GM18951 (cell line): ENCODE data around the gene UXS1.

Source experiments
- POLR2A ChIP-seq: IDR thresholded peaks from 4 replicates; pipeline ENCODE4 v1.6.1; 2011; ENCODE audit warnings: mild to moderate bottlenecking; ENCODE audit not compliant: insufficient read length, insufficient read depth; ENCODE audit errors: extremely low read depth
- in situ Hi-C: fragments of 300-500 bp; cut with MboI; formaldehyde crosslinking; loops from one replicate; pipeline ENCODE4 v1.12.0; 2022; ENCODE audit warnings: low sequenced_read_pairs, mixed read lengths, inconsistent platforms; ENCODE audit not compliant: unreplicated experiment

The UXS1 gene

DNA sequence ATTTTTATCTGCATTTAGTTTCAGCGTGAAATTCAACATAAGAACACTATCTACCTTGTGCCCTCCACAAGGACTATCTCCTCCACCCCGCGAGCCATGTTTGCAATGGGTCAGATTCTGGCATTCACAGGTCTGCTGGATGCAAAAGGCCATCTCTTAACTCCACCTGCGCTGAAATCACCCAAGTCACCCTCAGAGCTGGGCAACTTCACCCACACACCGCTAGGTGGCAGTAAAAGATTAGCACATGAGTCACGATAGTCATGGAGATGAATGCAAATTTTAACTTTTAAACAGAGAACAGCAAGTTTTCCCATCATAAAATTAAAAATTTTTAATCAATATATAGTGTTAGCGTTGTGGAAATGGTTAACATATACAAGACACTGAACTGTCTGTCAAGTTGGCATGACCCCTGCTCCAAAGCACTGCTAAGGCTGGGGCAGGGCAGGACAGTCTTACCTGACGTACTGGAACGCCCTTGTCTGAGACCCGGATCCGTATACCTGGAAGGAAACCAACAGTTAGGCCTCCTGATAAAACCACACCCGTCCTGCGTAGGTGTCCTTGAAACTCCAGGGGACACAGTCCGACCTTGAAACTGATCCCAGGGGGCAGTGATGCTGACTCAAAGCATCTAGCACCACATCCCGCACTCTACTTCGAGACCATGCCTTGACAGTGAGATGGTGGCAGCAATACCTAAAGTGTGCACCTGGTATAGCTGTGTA lies 89.6 kb downstream of the UXS1 start:
- no peak for TF ChIP-seq POLR2A
- in situ Hi-C loops, result loop anchor here (25.0 kb wide), 1 partner anchor 358 kb away; the partner anchor contains the start of gene RGPD3

DNA sequence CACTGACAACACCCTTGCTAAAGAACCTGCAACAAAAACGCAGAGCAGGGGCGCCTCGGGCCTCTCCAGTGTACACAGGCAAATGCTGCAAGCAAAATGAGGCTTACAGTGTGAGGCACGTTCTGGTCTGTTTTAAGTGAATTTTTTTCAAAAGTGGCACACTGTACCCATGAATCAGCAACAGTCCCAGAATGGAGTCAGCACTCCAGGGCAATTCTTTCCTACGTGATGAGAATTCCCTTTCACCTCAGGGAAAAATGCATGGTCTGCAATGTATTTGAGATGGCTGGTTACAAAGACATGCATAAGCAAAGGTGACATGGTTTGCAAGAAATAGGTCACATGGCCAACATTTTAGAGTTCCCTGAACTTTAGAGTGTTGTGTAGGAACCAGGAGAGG lies 94.4 kb downstream of the UXS1 start:
- no peak for TF ChIP-seq POLR2A
- in situ Hi-C loops, result loop anchor here (25.0 kb wide), 1 partner anchor 363 kb away; the partner anchor contains the start of gene RGPD3

DNA sequence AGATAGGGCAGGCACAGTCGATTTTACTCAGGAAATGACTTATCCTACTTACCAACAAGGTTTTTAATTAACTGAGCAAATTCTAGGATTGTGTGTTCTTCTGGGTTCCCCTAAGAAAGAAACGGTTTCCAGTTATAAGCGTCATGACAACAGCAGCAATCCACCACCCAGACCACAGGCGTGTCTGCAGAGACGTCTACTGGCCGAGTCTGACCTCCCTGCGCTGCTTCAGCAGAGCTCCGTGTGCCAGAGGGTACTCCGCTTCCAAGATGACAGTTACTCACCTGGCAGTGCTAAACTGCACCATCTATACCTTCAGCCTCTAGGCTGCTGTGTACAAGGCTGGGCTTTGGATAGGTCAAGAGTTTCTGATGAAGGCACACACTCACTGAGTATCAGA lies 95.4 kb downstream of the UXS1 start:
- in situ Hi-C loops, result no loop called here
- TF ChIP-seq POLR2A, result no peak

DNA sequence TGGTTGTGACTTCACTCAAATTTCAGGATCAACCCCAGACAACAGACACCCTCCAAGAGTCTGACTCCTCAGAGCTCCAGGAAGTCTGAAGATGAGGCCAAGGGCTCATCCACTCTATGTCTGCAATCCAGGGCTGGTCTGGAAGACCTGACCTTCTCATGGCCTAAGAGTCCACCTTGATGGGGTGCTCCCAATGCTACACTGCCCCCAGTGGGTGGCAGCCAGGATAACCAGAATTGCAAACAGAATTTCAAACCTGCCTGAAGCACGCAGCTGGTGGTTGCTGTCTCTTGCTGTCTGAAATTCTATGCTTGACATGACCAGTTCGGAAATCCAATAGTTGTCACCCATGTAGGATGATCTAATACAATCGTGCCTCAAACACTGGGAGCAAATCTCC lies 96.0 kb downstream of the UXS1 start:
- TF ChIP-seq POLR2A, result no peak
- in situ Hi-C loops, result no loop called here

DNA sequence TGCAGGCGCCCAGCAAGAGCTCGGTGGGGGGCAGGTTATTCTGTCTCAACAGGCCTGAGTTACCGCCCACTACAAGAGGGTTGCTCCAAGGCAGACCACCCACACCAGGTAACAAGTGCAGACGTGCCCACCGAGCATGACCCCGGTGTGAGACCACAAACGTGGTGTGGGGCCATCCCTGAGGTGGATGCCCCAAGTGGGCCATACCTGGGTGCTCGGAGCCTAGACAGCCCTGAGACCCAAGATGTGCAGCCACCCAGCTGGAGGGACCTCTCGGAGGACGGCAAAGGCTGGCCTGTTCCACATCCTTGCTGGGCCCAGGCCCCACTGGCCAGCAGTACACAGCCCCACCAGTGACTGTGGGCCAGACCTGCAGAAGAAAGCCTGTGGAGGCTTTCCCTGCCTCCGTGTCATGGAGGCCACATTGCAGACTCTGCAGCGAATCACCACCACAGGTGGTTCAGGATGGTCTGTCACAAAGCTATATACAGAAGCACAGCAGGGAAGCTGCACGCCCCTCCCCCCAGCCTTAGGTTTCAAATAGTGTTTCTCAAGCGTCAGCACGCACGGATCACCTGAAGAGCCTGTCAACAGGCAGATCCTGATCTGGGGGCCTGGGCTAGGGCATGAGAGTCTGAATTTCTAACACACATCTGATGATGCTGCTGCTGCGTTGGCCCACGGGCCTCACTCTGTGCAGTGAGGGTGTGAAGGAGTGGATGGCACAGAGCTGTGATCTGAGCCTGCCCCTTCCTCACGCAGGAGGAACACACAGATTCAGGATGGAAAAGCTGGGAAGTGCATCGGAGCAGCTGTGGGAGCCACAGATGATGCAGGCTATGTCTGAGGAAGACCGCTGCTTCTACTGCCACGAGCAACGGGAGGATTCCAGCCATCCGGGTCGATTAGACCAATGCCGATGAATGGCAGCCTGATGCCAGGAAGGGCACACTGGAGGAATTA lies 96.8 kb downstream of the UXS1 start:
- in situ Hi-C loops, result no loop called here
- TF ChIP-seq POLR2A, result no peak

DNA sequence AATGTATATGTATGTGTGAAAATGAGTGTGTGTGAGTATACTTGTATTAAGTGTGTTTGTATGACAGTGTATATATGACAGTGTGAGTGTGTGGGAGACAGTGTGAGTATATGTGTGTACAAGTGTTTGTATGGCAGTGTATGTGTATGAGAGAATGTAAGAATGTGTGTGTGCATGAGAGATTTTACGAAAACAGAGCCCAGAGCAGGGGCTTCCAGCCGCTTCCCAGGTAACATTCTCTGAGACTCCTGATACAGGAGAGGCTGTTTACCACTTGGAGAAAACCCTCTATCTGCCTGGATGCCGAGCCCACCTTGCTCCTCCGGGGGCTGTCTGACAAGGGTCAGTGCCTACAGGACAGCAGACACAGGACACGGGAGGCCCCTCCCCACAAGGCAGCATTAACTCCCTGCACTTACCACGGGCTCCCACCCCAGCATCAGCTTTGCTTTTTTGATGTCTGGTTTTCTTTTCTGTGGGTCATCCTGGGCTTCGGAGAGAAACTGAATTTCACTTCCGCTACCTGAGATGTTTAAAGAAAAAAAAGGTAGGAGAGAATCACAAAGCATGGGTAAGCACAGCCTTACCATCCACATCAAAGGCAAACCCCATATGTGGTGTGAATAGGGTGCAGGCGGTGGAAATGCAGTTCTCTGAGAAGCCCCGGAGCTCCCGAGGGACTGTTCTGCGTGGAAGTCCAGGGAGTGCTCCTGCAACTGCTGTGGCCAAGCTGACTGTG lies 97.6 kb downstream of the UXS1 start:
- no peak for TF ChIP-seq POLR2A
- in situ Hi-C loops, result no loop called here

DNA sequence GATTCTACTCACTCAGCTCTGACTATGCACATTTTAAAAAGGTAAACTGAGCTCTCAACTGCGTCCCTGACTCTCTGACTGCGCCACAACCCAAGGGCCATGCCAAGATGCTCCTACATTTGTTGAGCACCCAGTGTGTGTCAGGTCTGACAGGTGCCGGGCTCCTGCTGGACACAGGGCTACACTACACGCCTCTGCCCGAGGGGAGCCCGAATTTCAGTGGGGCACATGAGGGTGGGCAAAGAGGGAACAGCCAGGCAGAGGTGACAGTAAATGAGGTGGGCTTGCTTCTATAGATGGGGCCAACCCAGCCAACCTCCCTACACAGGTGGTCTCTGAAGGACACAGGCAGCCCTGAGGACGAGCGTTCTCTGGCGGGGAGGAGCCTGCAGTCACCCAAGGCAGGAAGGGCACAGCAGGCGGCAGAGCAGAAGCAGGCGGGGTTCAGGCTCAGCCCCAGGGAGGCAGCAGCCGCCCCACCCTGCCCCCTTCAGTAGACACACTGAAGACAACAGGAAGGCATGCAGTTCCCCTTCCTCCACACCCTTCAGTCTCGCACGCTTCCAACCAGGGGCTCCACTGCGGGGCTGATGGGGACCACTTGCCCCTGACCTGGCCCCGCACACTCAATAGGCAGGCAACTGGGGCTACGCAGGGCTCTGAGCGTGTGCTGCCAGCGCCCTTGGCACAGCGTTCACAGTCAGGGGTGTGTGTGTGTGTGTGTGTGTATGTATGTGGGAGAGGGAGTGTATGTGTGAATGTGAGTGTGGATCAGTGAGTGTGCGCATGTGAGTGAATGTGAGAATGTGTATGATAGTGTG lies 98.4 kb downstream of the UXS1 start:
- in situ Hi-C loops, result no loop called here
- no peak for TF ChIP-seq POLR2A

DNA sequence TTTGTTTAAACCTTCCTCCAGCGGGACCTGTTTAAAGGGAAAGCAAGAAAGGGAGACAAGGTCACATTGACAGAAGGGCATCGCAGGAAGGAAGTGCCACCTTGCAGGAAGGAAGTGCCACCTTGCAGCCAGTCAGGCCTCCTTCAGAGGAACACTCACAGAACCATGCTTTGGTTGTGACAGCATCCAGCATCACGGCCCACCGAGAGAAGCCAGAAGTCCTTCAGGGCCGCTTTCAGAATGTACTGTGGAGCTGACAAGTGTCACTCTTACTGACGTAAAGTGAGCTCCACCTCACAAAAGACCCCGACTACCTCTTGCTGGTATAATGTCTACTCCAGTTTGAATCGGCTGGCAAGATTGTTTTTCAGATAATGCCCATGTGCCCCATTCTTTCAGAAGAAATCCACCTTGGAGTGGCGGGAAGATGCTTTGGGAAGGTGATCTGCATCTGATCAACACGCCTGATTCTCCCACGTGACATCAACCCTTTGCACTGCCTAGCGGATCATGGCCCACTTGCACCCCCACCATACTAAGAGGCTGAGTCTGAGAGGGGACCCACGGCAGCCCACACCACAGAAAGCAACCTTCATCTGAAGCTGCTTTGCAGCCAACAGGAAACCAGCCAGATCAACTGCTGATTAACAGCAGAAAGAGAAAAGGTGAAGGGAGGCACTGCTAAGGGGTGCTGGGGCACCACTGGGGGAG lies 99.8 kb downstream of the UXS1 start:
- in situ Hi-C loops, result no loop called here
- TF ChIP-seq POLR2A, result no peak

DNA sequence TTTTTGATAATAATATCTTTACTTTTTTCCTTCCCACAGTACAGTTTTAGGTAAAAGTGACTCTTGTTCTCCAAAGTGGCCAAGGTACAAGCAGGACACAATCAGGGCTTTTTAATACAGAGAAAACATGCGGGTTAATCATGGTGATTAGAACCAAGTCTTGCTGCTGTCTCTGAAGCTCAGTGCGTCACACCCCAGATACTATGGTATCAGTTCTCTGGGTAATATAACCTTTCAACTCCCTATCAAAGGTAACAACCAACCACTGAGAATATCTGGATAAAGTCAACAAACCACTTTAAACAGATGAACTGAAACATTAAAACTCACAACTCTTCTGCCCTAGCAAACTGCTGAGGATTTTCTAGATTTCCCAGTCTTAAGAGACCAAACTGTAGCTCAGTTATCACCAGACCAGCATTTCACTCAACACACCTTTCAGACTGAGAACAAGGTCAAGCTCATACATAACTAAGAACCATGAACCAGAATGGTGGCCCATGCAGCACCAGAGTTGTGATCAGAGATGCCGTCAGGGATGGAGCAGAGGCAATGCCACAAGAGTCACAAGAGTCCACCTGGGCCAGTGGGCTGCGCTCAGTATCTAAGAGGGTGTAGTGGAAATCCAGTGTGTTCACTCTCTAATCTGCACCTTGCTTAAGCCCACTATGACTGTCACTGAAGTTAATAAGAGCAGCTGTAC lies 103.0 kb downstream of the UXS1 start:
- no peak for TF ChIP-seq POLR2A
- in situ Hi-C loops, result no loop called here

DNA sequence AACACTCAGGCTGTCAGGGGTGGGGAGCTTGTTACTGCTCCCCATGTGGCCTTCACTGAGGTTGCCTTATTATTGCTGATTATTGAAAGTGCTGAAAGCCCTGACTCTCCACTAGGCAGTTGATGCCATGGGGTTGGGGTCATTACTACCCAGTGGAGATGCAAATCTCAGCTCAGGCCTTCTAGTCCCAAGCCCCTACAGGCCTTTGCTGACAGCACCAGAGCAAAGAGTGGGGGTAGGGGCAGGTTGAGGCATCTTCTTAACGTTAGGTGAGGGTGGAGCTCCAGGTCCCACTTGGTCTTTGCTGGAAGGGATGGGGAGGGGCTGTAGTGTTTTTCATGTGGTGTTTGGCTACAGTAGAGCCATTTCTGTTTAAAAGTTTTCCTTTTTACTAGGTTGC lies 104.5 kb downstream of the UXS1 start:
- TF ChIP-seq POLR2A, result no peak
- in situ Hi-C loops, result no loop called here

DNA sequence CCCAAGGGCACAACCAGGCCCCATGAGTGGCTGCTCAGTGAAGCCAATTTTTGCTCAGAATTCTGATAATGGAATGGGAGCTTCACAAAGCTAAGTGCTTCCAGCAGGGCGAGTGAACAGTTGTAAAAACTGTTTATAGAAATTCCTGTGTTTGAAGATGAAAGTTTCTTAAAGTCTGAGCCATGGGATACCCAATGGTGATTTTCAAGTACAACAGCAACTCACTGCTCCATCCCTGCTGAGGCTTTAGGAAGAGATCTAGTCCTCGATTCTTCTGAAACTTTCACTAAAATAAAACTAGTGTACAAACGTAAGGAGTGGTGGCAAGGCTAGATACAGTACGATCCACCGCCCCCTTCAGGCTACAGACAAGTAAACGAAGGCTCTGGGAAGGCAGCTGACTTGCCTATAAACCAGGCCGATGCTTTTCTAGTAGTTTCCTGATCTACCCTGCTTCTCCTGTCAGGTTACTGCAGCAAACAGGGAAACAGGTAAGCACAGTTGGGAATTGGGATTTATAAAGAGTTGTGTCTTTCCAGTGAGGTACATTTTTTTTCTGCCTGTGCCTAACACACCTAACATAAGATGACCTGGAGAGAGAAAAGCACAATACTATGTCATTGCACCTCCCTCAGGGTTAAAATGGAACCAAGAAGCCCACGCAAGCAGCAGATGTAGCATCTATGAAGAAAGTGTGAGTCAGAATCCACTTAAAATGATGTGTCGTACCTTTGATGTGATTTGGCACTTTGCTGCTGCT lies 108.7 kb downstream of the UXS1 start:
- in situ Hi-C loops, result no loop called here
- TF ChIP-seq POLR2A, result no peak
